Muscle of leg (tissue), 11 donors: ENCODE measurements around the gene TRIM34. TPM values are rescaled to one million over a fixed set of nuclear protein-coding genes. Genes with fewer than 3 reads are reported as not detected.
"Not testable (repeated sequence)": the region's sequence is repeated elsewhere in the genome, so short reads cannot be mapped to it uniquely, and the experiment has no call there.

Experiments
- DNase-seq: peaks from one replicate; pipeline ENCODE4 v3.0.0; 2013
- H3K27ac ChIP-seq: one replicate; pipeline ENCODE4 v1.5.1; 2013; ENCODE audit warnings: mild to moderate bottlenecking, low read length, control low read depth
- H3K27me3 ChIP-seq: one replicate; pipeline ENCODE4 v1.6.1; 2013; ENCODE audit warnings: low read length; ENCODE audit not compliant: control insufficient read depth, insufficient read depth
- H3K36me3 ChIP-seq: one replicate; pipeline ENCODE4 v1.6.1; 2013; ENCODE audit warnings: low read length; ENCODE audit not compliant: control insufficient read depth, insufficient read depth
- H3K4me1 ChIP-seq: one replicate; pipeline ENCODE4 v1.6.1; 2013; ENCODE audit warnings: low read length; ENCODE audit not compliant: control insufficient read depth, insufficient read depth
- H3K4me3 ChIP-seq: one replicate; pipeline ENCODE4 v1.5.1; 2013; ENCODE audit warnings: low read length, control low read depth
- H3K9me3 ChIP-seq: replicated peaks from 2 replicates; pipeline ENCODE4 v1.6.1; 2013; ENCODE audit warnings: low read depth, low read length; ENCODE audit not compliant: control insufficient read depth
- WGBS: methylation state at CpG from one replicate; pipeline ENCODE4 v1.1.5; 2013; ENCODE audit warnings: missing lambda C conversion rate; ENCODE audit not compliant: insufficient coverage; 5-methylcytosine and 5-hydroxymethylcytosine counted together
- polyA plus RNA-seq, 8 donors: library from polyadenylated mRNA; unstranded; fragments of 120-200 nt; gene quantifications; one replicate each; pipeline versions ENCODE4 v1.2.1 to v1.2.3, GENCODE V29; 2013; ENCODE audit warnings: inconsistent platforms in 1 of 8, low replicate concordance in 1 of 8; ENCODE audit not compliant: insufficient read length in 8 of 8, insufficient read depth in 1 of 8
- total RNA-seq: library from RNA; stranded (reverse); fragments of 120-200 nt; gene quantifications from one replicate; pipeline ENCODE4 v1.2.4, GENCODE V29; 2013

The TRIM34 gene
- total and polyA plus RNA-seq, 9 donors, result 2.9 to 6.4 (median 4.6) TPM

GRCh38 chr11:5596607-5597201, 28.1 kb upstream of the TRIM34 start, which contains the start of gene TRIM6:
TRIM6 (plus strand) TSS chr11:5596637; CDS start chr11:5596898, 261 bp downstream.
- Histone ChIP-seq H3K27ac (peak within 1 kb of the TSS; percentile 59), H3K9me3 (no peaks in the 10 kb centered on the region), H3K27me3 (no peaks in the 10 kb centered on the region), H3K36me3 (no peaks in the 10 kb centered on the region), H3K4me3 (peak within 1 kb of the TSS; percentile 42), H3K4me1 (peaks cover 7% of the 10 kb centered on the region)
- 12% methylated on average over 12 of the region's 20 CpGs for WGBS
- DNase-seq, result peak; percentile 75

- H3K27me3 ChIP-seq, result no peaks in the 10 kb centered on the region
- H3K9me3 ChIP-seq, result no peaks in the 10 kb centered on the region
- no peaks in the 10 kb centered on the region for H3K36me3 ChIP-seq
- peaks cover 7% of the 10 kb centered on the region for H3K4me1 ChIP-seq
- WGBS, result 17% methylated on average over 1 of the region's 3 CpGs
- H3K4me3 ChIP-seq, result no peak overlapping the region
- no peak for DNase-seq
- no peak overlapping the region for H3K27ac ChIP-seq
Measured at GRCh38 chr11:5597953-5598352, 26.8 kb upstream of the TRIM34 start.

- DNase-seq, result peak; percentile 82
- no peaks in the 10 kb centered on the region for H3K9me3 ChIP-seq
- H3K36me3 ChIP-seq, result no peaks in the 10 kb centered on the region
- H3K27ac ChIP-seq, result no peak overlapping the region
- H3K4me1 ChIP-seq, result peaks cover 7% of the 10 kb centered on the region
- H3K4me3 ChIP-seq, result no peak overlapping the region
- no peaks in the 10 kb centered on the region for H3K27me3 ChIP-seq
- WGBS, result 31% methylated on average over 5 of the region's 9 CpGs
Measured at GRCh38 chr11:5600374-5600851, 24.4 kb upstream of the TRIM34 start.

- DNase-seq, H3K36me3 ChIP-seq, H3K4me1 ChIP-seq, H3K27ac ChIP-seq, H3K4me3 ChIP-seq, H3K9me3 ChIP-seq, H3K27me3 ChIP-seq: not testable (repeated sequence)
- no CpG with 5 or more reads among the region's 4 CpGs for WGBS
Measured at GRCh38 chr11:5602791-5603190, 22.0 kb upstream of the TRIM34 start.

- Histone ChIP-seq H3K27ac (no peak overlapping the region), H3K36me3 (no peaks in the 10 kb centered on the region), H3K9me3 (no peaks in the 10 kb centered on the region), H3K4me1 (no peaks in the 10 kb centered on the region), H3K27me3 (no peaks in the 10 kb centered on the region), H3K4me3 (no peak overlapping the region)
- 96% methylated on average over 5 of the region's 8 CpGs for WGBS
- DNase-seq, result no peak
Measured at GRCh38 chr11:5603326-5603725, 21.5 kb upstream of the TRIM34 start.

- Histone ChIP-seq H3K4me3 (no peak overlapping the region), H3K27ac (no peak overlapping the region), H3K4me1 (no peaks in the 10 kb centered on the region), H3K36me3 (no peaks in the 10 kb centered on the region), H3K27me3 (no peaks in the 10 kb centered on the region), H3K9me3 (no peaks in the 10 kb centered on the region)
- no peak for DNase-seq
- 90% methylated on average over 1 of the region's 4 CpGs for WGBS
Measured at GRCh38 chr11:5604896-5605295, 19.9 kb upstream of the TRIM34 start.

- no peaks in the 10 kb centered on the region for H3K36me3 ChIP-seq
- no peak overlapping the region for H3K4me3 ChIP-seq
- no peak overlapping the region for H3K27ac ChIP-seq
- no peaks in the 10 kb centered on the region for H3K27me3 ChIP-seq
- no peak for DNase-seq
- WGBS, result 100% methylated on average over 1 of the region's 5 CpGs
- no peaks in the 10 kb centered on the region for H3K4me1 ChIP-seq
- H3K9me3 ChIP-seq, result no peaks in the 10 kb centered on the region
Measured at GRCh38 chr11:5605849-5606248, 19.0 kb upstream of the TRIM34 start.

- H3K27me3 ChIP-seq, result no peaks in the 10 kb centered on the region
- no peaks in the 10 kb centered on the region for H3K36me3 ChIP-seq
- no peaks in the 10 kb centered on the region for H3K4me1 ChIP-seq
- no peak overlapping the region for H3K4me3 ChIP-seq
- H3K9me3 ChIP-seq, result no peaks in the 10 kb centered on the region
- 66% methylated on average over 5 of the region's 6 CpGs for whole genome bisulfite sequencing
- no peak overlapping the region for H3K27ac ChIP-seq
- no peak for DNase-seq
Measured at GRCh38 chr11:5608808-5609207, 16.0 kb upstream of the TRIM34 start.

GRCh38 chr11:5610446-5610845, 14.4 kb upstream of the TRIM34 start:
- Histone ChIP-seq H3K9me3 (no peaks in the 10 kb centered on the region), H3K4me1 (no peaks in the 10 kb centered on the region), H3K36me3 (no peaks in the 10 kb centered on the region), H3K27ac (no peak overlapping the region), H3K4me3 (no peak overlapping the region), H3K27me3 (no peaks in the 10 kb centered on the region)
- DNase-seq, result no peak
- 63% methylated on average over 3 of the region's 5 CpGs for WGBS

- Histone ChIP-seq H3K27ac (no peak overlapping the region), H3K27me3 (no peaks in the 10 kb centered on the region), H3K4me1 (no peaks in the 10 kb centered on the region), H3K9me3 (no peaks in the 10 kb centered on the region), H3K36me3 (no peaks in the 10 kb centered on the region), H3K4me3 (no peak overlapping the region)
- DNase-seq, result no peak
- 100% methylated on average over 6 of the region's 11 CpGs for WGBS
Measured at GRCh38 chr11:5611627-5612026, 13.2 kb upstream of the TRIM34 start.

GRCh38 chr11:5618807-5619206, 6.0 kb upstream of the TRIM34 start:
- Histone ChIP-seq H3K4me1 (no peaks in the 10 kb centered on the region), H3K4me3 (no peak overlapping the region), H3K27ac (no peak overlapping the region), H3K9me3 (no peaks in the 10 kb centered on the region), H3K27me3 (no peaks in the 10 kb centered on the region), H3K36me3 (no peaks in the 10 kb centered on the region)
- WGBS, result 72% methylated on average over 2 of the region's 3 CpGs
- no peak for DNase-seq
